WTC11 (cell line): ENCODE measurements around the gene LYL1. TPM values are rescaled to one million over a fixed set of nuclear protein-coding genes. Genes with fewer than 3 reads are reported as not detected.

Experiments used
- ATAC-seq: fragments of 200-7000 bp; cut with Tn5 transposase; 2 replicates; pipeline ENCODE4 v1.10.0; 2021; ENCODE audit warnings: mild to moderate bottlenecking, moderate library complexity
- CTCF ChIA-PET: fragments of 300-600 bp; sonication (Branson Sonifier 250); formaldehyde crosslinking; loops from one replicate; lab custom pipeline; 2021; ENCODE audit warnings: antibody characterized with exemption; lab: Charles Lee
- POLR2A ChIA-PET: fragments of 350-600 bp; sonication (Branson Sonifier 250); formaldehyde crosslinking; loops from one replicate; lab custom pipeline; 2021; ENCODE audit warnings: antibody characterized with exemption; lab: Charles Lee
- DNase-seq: peaks from one replicate; pipeline ENCODE4 v3.0.0; 2021; ENCODE audit warnings: low spot score
- H3K27ac Mint-ChIP-seq: 2 replicates; pipeline ENCODE4 v1.8.0; 2021; ENCODE audit warnings: mixed read lengths
- H3K27me3 Mint-ChIP-seq: 2 replicates; pipeline ENCODE4 v1.8.0; 2021; ENCODE audit warnings: low read depth, mild to moderate bottlenecking, moderate library complexity, mixed read lengths
- H3K36me3 Mint-ChIP-seq: 2 replicates; pipeline ENCODE4 v1.8.0; 2021; ENCODE audit warnings: mixed read lengths
- H3K4me1 Mint-ChIP-seq: 2 replicates; pipeline ENCODE4 v1.8.0; 2022; ENCODE audit warnings: mixed read lengths
- H3K4me3 Mint-ChIP-seq: 2 replicates; pipeline ENCODE4 v1.8.0; 2021; ENCODE audit warnings: mild to moderate bottlenecking, moderate library complexity, mixed read lengths
- H3K9me3 Mint-ChIP-seq: 2 replicates; pipeline ENCODE4 v1.8.0; 2021; ENCODE audit warnings: mixed read lengths
- AFF4 ChIP-seq: sonication (generic); formaldehyde crosslinking; IDR thresholded peaks from 2 replicates; pipeline ENCODE4 v1.8.1; 2023; ENCODE audit warnings: mild to moderate bottlenecking, missing genetic modification reagents, borderline replicate concordance
- ARID4B ChIP-seq: sonication (generic); formaldehyde crosslinking; IDR thresholded peaks from 2 replicates; pipeline ENCODE4 v1.8.0; 2023; ENCODE audit warnings: missing genetic modification reagents, mild to moderate bottlenecking, borderline replicate concordance
- E2F1 ChIP-seq: sonication (generic); formaldehyde crosslinking; IDR thresholded peaks from 2 replicates; pipeline ENCODE4 v1.8.0; 2022; ENCODE audit warnings: mild to moderate bottlenecking, missing genetic modification reagents
- EMX1 ChIP-seq: fragments of 250-450 bp; sonication (Bioruptor Pico); IDR thresholded peaks from 2 replicates; pipeline ENCODE4 v1.8.0; 2021; ENCODE audit warnings: mild to moderate bottlenecking
- ESRRA ChIP-seq: sonication (generic); formaldehyde crosslinking; IDR thresholded peaks from 2 replicates; pipeline ENCODE4 v1.8.1; 2022; ENCODE audit warnings: mild to moderate bottlenecking, missing genetic modification reagents, borderline replicate concordance
- FOXK1 ChIP-seq: sonication (generic); formaldehyde crosslinking; IDR thresholded peaks from 2 replicates; pipeline ENCODE4 v1.8.0; 2022; ENCODE audit warnings: mild to moderate bottlenecking, moderate library complexity, missing genetic modification reagents
- FOXP1 ChIP-seq: sonication (generic); formaldehyde crosslinking; IDR thresholded peaks from 2 replicates; pipeline ENCODE4 v1.8.0; 2022; ENCODE audit warnings: missing genetic modification reagents, mild to moderate bottlenecking, moderate library complexity, borderline replicate concordance
- GABPB1 ChIP-seq: sonication (generic); formaldehyde crosslinking; IDR thresholded peaks from 2 replicates; pipeline ENCODE4 v1.8.1; 2023; ENCODE audit warnings: mild to moderate bottlenecking, missing genetic modification reagents
- GTF2I ChIP-seq: fragments of 250-450 bp; sonication (Bioruptor Pico); conservative IDR thresholded peaks from 2 replicates; pipeline ENCODE4 v1.4.0; 2021; ENCODE audit warnings: mild to moderate bottlenecking
- KAT7 ChIP-seq: sonication (generic); formaldehyde crosslinking; IDR thresholded peaks from 2 replicates; pipeline ENCODE4 v1.8.1; 2023; ENCODE audit warnings: missing genetic modification reagents, mild to moderate bottlenecking, borderline replicate concordance
- MAX ChIP-seq: sonication (generic); formaldehyde crosslinking; IDR thresholded peaks from 2 replicates; pipeline ENCODE4 v1.8.0; 2022; ENCODE audit warnings: mild to moderate bottlenecking, missing genetic modification reagents
- MYBL2 ChIP-seq: sonication (generic); formaldehyde crosslinking; IDR thresholded peaks from 2 replicates; pipeline ENCODE4 v1.8.1; 2023; ENCODE audit warnings: mild to moderate bottlenecking, moderate library complexity, missing genetic modification reagents
- NFE2L1 ChIP-seq: sonication (generic); formaldehyde crosslinking; IDR thresholded peaks from 2 replicates; pipeline ENCODE4 v1.8.1; 2023; ENCODE audit warnings: missing genetic modification reagents
- NFYB ChIP-seq: sonication (generic); formaldehyde crosslinking; conservative IDR thresholded peaks from 2 replicates; pipeline ENCODE4 v1.8.0; 2022; ENCODE audit warnings: low read depth, missing genetic modification reagents
- NR2C2 ChIP-seq: sonication (generic); formaldehyde crosslinking; IDR thresholded peaks from 2 replicates; pipeline ENCODE4 v1.8.0; 2022; ENCODE audit warnings: mild to moderate bottlenecking, missing genetic modification reagents
- NR3C1 ChIP-seq: sonication (generic); formaldehyde crosslinking; conservative IDR thresholded peaks from 2 replicates; pipeline ENCODE4 v1.8.1; 2023; ENCODE audit warnings: low read depth, mild to moderate bottlenecking, missing genetic modification reagents
- RELA ChIP-seq: sonication (generic); formaldehyde crosslinking; IDR thresholded peaks from 2 replicates; pipeline ENCODE4 v1.8.1; 2022; ENCODE audit warnings: missing genetic modification reagents, mild to moderate bottlenecking, borderline replicate concordance
- RORB ChIP-seq: fragments of 250-450 bp; sonication (Bioruptor Pico); IDR thresholded peaks from 2 replicates; pipeline ENCODE4 v1.9.0; 2021; ENCODE audit warnings: mild to moderate bottlenecking
- SMAD3 ChIP-seq: sonication (generic); formaldehyde crosslinking; IDR thresholded peaks from 2 replicates; pipeline ENCODE4 v1.8.0; 2022; ENCODE audit warnings: missing genetic modification reagents, mild to moderate bottlenecking, borderline replicate concordance
- SMAD4 ChIP-seq: sonication (generic); formaldehyde crosslinking; IDR thresholded peaks from 2 replicates; pipeline ENCODE4 v1.8.0; 2022; ENCODE audit warnings: mild to moderate bottlenecking, missing genetic modification reagents
- SP1 ChIP-seq: sonication (generic); formaldehyde crosslinking; conservative IDR thresholded peaks from 2 replicates; pipeline ENCODE4 v1.8.1; 2022; ENCODE audit warnings: missing genetic modification reagents
- TEAD1 ChIP-seq: sonication (generic); formaldehyde crosslinking; IDR thresholded peaks from 2 replicates; pipeline ENCODE4 v1.8.0; 2022; ENCODE audit warnings: mild to moderate bottlenecking, missing genetic modification reagents
- USF2 ChIP-seq: sonication (generic); formaldehyde crosslinking; IDR thresholded peaks from 2 replicates; pipeline ENCODE4 v1.8.1; 2023; ENCODE audit warnings: mild to moderate bottlenecking, missing genetic modification reagents, moderate library complexity
- ZNF423 ChIP-seq: fragments of 250-450 bp; sonication (Bioruptor Pico); IDR thresholded peaks from 2 replicates; pipeline ENCODE4 v2.1.2; 2022; ENCODE audit warnings: mild to moderate bottlenecking, moderate library complexity
- total RNA-seq: library from RNA; stranded (reverse); gene quantifications from 3 replicates; pipeline ENCODE4 v1.2.3, GENCODE V29; 2021

The LYL1 gene
- total RNA-seq, 1 experiment from 2014 or later: 1.2 TPM

- TF ChIP-seq NR2C2 (CRISPR knock-in tag) (no peak), FOXP1 (no peak), NR3C1 (CRISPR knock-in tag) (no peak), RELA (CRISPR knock-in tag) (no peak), E2F1 (no peak), KAT7 (CRISPR knock-in tag) (no peak)
Observed at GRCh38 chr19:13117176-13117771, 14.6 kb upstream of the LYL1 start (continued).

GRCh38 chr19:13116282-13117175, 13.9 kb upstream of the LYL1 start, which contains the start of gene TRMT1:
TSS of gene TRMT1 (minus strand) at chr19:13116740. CDS start at chr19:13116399, 341 bp downstream.
- DNase-seq (peak; percentile 95), ATAC-seq (peak; percentile 10)
- POLR2A ChIA-PET: interaction anchor here (1.8 to 3.3 kb wide), 2 partner anchors 36 kb away, joined by 4 to 30 read pairs; no protein-coding TSS in a partner anchor
- Mint-ChIP-seq H3K4me1 (peaks cover 41% of the 10 kb centered on the region), H3K27me3 (no peaks in the 10 kb centered on the region; the same call in 1 of the 2 replicates), H3K27ac (peak within 1 kb of the TSS; percentile 98), H3K36me3 (peaks cover 11% of the 10 kb centered on the region; the same call in 1 of the 2 replicates), H3K9me3 (no peaks in the 10 kb centered on the region), H3K4me3 (peak within 1 kb of the TSS; percentile 96)
- CTCF ChIA-PET: interaction anchor here (2.0 to 3.7 kb wide), 3 partner anchors 12 to 151 kb away, joined by 5 to 16 read pairs (median 14); no protein-coding TSS in a partner anchor
- TF ChIP-seq GTF2I (CRISPR knock-in tag) (peak; percentile 96), NFYB (peak; percentile 90), SP1 (CRISPR knock-in tag) (peak; percentile 85), RORB (no peak), EMX1 (no peak), ZNF423 (CRISPR knock-in tag) (peak; percentile 46; the same call in 1 of the 2 replicates), TEAD1 (CRISPR knock-in tag) (peak; percentile 84; the same call in 1 of the 2 replicates), MAX (CRISPR knock-in tag) (peak; percentile 95), SMAD4 (no peak), SMAD3 (peak; percentile 72; the same call in 1 of the 2 replicates), FOXK1 (CRISPR knock-in tag) (peak; percentile 87), MYBL2 (CRISPR knock-in tag) (peak; percentile 65; the same call in 1 of the 2 replicates), ARID4B (CRISPR knock-in tag) (peak; percentile 57; the same call in 1 of the 2 replicates), NFE2L1 (CRISPR knock-in tag) (0 out of 2 replicates have a peak, but pooled peaks have one; percentile 32), USF2 (peak; percentile 98), ESRRA (CRISPR knock-in tag) (0 out of 2 replicates have a peak, but pooled peaks have one; percentile 24), FOXP1 (peak; percentile 44; the same call in 1 of the 2 replicates), AFF4 (no peak), GABPB1 (CRISPR knock-in tag) (0 out of 2 replicates have a peak, but pooled peaks have one; percentile 43), NR2C2 (CRISPR knock-in tag) (no peak)
